AG09309 (cell line): ENCODE results near the gene CITED1.
A peak's percentile ranks its signal among the peaks of the same experiment; 100 is the strongest.

Experiments used
- DNase-seq: peaks from one replicate; pipeline ENCODE4 v3.0.0-alpha.2; 2010; ENCODE audit warnings: low read depth
- H3K4me3 ChIP-seq: 2 replicates; pipeline ENCODE4 v1.5.1; 2011; ENCODE audit warnings: mild to moderate bottlenecking, low read depth, low read length, moderate library complexity; ENCODE audit not compliant: control insufficient read depth
- TF ChIP-seq, protein P1 (sequence below): IDR thresholded peaks from 2 replicates; pipeline ENCODE4 v1.5.1; 2011; ENCODE audit warnings: mild to moderate bottlenecking, low read depth, low read length, inconsistent platforms; ENCODE audit not compliant: insufficient read depth, control insufficient read depth; ENCODE audit errors: missing control alignments

The CITED1 gene

DNA sequence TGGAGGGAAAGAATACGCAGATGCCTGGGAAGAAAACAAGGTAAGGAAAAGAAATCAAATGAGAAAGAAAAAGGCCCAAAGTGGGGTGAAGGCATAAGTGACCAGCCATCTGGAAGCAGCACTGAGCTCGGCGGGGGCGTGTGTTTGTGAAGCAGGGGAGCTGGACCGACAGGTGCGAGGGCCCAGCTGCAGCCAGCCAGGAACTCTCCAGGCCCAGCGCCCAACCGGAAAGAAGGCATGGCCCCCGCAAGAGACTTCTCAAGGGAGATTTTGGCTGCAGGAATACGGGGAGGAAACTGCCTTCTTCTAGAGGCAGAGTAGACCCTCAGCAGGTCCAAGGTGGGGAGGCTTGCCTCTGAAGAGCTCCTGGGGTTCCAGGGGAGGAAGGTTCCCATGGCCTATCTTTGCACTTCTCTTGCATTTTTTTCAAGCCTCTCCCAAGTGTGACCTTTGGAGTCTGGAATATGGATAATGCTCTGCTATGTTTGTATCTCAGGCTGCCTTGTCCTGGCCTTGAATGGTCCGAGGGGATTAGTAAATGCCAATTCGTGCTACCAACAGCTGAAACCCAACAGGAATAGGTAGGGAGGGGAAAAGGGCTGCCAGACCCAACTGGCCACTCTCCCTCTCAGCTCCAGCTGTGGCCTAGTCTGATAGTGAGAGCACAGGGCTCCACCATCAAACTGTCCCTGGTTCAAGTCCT, 10.8 kb upstream of the CITED1 start:
- TF ChIP-seq, protein P1, sequence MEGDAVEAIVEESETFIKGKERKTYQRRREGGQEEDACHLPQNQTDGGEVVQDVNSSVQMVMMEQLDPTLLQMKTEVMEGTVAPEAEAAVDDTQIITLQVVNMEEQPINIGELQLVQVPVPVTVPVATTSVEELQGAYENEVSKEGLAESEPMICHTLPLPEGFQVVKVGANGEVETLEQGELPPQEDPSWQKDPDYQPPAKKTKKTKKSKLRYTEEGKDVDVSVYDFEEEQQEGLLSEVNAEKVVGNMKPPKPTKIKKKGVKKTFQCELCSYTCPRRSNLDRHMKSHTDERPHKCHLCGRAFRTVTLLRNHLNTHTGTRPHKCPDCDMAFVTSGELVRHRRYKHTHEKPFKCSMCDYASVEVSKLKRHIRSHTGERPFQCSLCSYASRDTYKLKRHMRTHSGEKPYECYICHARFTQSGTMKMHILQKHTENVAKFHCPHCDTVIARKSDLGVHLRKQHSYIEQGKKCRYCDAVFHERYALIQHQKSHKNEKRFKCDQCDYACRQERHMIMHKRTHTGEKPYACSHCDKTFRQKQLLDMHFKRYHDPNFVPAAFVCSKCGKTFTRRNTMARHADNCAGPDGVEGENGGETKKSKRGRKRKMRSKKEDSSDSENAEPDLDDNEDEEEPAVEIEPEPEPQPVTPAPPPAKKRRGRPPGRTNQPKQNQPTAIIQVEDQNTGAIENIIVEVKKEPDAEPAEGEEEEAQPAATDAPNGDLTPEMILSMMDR, result no peak
- DNase-seq, result no peak
- no peak overlapping the region for H3K4me3 ChIP-seq

DNA sequence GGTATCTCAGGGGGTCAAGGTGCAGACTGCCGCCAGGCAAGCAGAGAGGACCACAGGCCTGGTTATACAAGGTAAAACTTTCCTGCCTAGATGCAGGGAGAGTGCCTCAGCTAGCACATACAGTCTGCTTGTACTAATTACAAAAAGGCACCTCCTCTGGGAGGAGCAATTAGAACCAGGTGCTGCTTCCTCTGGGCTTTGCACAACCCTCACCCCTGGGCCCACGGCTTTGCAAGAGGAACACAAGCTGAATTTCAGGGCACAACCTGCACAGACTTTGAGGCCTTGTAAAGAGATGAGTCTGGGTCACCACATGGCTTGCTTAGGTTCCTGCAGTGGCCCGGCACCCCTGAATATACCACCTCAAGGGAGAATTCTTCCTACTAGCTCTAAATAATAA, 9.2 kb upstream of the CITED1 start:
- no peak for DNase-seq
- no peak overlapping the region for H3K4me3 ChIP-seq
- TF ChIP-seq, protein P1, result no peak

DNA sequence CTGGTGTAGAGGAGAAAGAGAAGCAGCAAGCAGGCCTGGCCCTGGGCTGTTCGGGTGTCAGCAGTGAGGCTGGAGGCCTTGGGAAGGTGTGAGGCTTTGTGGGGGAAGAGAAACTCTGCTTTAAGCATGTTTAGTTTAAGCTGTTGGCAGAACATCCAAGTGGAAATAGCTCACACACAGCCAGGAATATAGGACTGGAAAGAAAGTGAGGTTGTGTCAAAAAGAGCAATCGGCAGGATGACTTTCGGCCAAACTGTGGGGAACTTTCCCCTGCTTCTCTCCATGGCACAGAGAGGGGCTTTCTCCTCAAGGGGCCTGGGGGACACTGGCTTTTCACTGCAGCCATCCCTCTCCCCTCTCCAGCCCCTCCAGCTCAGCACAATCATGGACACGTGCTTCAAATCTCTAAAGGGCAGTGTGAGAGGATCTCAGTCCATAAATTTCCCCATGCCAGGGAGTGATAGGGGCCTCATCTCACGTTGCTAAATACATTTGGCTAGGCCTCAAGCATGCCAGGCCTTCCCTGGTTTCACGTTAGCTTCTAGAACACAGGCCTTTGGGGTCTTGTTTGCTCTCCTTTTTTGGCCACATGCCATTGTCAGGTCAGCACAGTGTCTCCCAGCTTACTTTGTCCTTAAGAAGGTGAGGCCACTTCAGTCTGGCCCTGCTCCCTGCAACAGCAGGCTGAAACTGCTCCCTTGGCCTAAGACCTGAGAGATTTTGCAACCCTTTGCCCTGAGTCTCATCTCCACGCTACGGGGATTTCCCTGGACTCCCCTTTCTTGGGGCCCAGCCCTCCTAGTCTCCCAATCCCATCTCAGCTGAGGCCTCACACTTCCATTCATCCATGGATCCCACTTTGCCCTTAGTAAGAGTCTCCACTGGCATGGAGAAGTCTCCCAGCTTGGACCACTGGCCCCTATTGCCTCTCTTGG, 8.3 kb upstream of the CITED1 start:
- no peak overlapping the region for H3K4me3 ChIP-seq
- TF ChIP-seq, protein P1, result no peak
- no peak for DNase-seq

DNA sequence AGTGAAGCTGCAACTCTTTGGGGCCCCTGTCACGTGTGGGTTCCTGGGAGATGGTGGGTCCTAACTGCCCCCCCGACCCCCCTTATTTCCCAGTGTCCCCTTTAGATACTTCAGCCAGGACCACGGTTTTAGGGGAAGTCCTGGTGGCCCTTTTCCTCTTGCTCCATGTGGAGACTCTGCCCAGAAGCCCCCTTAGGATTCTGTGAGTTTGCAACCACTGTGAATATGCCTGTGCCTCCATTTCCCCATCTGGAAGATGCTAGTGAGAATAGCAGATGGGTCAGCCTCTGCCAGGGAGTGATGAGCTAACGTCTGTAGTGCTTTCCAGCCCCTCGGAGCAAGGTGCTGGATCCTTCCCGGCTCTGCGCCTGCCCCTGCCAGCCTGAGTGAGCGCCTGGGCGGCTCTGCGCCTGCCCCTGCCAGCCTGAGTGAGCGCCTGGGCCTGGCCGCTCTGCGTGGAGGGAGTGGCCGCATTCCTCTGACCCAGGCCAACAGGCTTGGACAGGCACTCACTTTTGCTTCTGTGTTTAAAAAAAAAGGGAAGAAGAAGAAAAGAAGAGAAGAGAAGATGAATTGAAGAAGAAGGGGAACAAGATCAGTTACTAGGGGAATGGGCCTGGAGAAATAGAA, 6.7 kb upstream of the CITED1 start:
- no peak overlapping the region for H3K4me3 ChIP-seq
- TF ChIP-seq, protein P1, result no peak
- no peak for DNase-seq

DNA sequence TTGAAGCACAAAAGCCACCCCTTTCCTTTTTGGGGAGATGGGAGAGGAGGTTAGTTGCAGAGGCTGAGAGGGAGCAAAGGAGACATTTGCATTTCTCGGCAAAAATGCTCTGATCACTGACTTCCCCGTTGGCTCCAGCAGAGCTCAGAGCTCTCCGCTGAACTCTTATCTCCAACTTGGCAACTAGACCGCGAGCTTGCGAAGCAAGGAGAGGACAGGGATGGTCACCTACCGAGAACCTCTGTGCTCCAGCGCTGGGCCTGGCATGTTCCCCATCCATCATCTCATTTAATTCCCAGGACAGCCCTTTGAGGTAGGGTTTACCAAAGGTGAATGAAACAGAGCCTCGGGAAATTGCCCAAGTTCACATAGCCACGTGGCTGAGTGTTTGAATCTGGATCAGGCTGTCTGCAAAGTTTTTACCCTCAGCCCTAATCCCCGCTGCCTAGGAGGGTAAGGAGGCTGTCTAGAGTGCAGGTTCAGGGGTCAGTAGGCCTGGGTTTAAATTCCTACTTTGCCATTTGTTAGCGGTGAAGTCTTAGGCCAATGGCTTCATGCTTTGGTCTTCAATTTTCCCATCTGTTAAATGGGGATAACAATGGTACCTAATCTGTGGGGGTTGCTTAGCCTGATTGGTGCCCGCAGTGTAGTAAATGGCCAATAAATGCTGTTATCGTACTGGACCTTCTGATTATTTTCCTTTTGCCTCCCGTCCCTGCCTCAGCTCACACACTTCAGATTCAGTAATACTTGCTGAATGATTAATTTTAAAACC, 3.8 kb upstream of the CITED1 start:
- peak overlapping the region; percentile 10; the same call in 1 of the 2 replicates for H3K4me3 ChIP-seq
- no peak for DNase-seq
- TF ChIP-seq, protein P1, result no peak
